C4-2B (cell line): ENCODE measurements around the gene TCAP.

Source experiments
- H3K27ac ChIP-seq: fragments of 450-650 bp; 2 replicates; pipeline ENCODE4 v1.5.1; 2017
- ZFX ChIP-seq: fragments of 450-650 bp; IDR thresholded peaks from 2 replicates; pipeline ENCODE4 v1.6.1; 2017
- TF ChIP-seq, protein P1 (sequence below): fragments of 450-650 bp; conservative IDR thresholded peaks from 2 replicates; pipeline ENCODE4 v1.5.1; 2017; ENCODE audit warnings: mild to moderate bottlenecking

TCAP gene

DNA sequence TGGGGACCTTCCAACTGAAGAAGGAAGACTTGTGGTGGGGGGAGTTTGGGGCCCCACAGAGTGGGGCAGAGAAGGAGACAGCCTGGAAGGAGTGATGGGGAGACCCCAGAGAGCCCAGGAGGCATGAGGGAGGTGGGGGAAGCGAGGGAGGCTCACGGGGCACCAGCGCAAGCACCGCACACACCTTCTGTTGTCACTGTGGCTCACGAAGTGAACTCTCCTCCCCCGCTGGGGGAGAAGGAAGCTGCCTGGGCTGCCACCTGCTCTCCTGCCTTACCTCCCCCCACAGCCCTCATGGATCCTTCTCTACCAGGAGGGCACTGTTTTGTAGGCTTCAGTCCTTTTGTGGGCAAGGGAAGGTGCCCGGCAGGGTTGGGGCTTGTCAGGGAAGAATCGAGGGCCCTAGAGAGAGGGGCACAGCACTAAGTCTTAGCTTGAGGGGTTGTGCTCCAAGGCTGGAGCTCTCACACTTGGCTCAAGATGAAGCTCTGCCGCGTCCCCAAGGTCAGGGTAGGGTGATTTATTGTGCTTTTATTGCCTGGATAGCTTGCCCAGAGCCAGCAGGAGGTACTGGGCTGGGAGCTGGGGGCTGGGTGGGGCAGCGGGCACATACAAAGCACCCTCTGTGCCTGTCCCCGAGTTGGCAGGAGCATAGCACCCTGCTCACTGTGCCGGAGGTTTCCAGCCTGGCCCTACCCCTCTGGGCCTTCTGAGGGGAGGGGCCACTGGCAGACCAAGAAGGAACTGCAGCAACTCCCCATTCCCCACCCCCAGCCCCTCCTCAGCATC lies 32.8 kb upstream of the TCAP start:
- TF ChIP-seq, protein P1, sequence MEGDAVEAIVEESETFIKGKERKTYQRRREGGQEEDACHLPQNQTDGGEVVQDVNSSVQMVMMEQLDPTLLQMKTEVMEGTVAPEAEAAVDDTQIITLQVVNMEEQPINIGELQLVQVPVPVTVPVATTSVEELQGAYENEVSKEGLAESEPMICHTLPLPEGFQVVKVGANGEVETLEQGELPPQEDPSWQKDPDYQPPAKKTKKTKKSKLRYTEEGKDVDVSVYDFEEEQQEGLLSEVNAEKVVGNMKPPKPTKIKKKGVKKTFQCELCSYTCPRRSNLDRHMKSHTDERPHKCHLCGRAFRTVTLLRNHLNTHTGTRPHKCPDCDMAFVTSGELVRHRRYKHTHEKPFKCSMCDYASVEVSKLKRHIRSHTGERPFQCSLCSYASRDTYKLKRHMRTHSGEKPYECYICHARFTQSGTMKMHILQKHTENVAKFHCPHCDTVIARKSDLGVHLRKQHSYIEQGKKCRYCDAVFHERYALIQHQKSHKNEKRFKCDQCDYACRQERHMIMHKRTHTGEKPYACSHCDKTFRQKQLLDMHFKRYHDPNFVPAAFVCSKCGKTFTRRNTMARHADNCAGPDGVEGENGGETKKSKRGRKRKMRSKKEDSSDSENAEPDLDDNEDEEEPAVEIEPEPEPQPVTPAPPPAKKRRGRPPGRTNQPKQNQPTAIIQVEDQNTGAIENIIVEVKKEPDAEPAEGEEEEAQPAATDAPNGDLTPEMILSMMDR = no peak
- TF ChIP-seq ZFX = no peak
- peak overlapping the region; percentile 85 for H3K27ac ChIP-seq

DNA sequence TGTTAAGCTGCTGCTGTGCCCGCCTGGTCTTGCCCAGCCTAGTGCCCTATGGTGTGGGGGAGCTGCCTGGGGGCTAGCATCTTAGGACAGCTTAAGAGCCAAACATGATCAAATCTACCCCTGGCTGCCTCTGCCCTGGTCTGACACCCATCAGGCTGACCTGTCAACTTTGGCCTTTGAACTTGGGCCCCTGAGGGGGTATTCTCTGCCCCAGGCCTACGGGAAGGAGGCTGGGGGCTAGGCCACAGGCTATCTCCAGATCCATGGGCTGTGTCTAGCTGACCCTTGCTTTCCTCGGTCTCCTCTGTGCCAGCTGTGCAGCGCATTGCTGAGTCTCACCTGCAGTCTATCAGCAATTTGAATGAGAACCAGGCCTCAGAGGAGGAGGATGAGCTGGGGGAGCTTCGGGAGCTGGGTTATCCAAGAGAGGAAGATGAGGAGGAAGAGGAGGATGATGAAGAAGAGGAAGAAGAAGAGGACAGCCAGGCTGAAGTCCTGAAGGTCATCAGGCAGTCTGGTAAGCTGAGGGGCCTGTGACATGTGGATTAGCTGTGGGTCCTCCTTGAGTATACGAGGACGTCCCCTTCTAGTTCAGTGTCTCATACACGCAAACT lies 31.5 kb upstream of the TCAP start:
- TF ChIP-seq, protein P1 = no peak
- no peak for TF ChIP-seq ZFX
- peak overlapping the region; percentile 85 for H3K27ac ChIP-seq

DNA sequence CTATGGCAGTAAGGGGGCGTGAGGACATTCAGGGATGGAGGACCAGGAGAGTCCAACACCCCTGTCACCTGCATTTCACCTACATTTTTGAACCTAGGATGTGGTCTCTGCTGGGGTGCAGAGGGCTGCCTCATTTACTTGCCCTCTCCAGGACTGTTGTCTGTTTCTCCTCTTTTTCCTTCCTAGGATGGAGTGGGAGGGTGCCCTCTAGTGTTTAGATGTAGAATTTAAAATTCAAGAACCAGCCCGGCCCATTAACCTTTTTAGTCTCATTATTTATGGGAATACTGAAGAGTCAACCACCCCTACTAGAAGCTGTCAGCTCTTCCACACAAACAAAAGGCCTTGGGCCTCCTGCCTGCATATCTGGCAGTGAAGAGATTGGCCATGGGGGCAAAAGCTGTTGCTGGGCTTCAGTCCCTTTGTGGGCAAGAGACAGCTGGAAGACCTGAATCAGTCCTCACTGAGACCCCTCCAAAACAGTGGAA lies 30.7 kb upstream of the TCAP start:
- TF ChIP-seq, protein P1 = peak; percentile 92
- TF ChIP-seq ZFX = no peak
- H3K27ac ChIP-seq = peak overlapping the region; percentile 85

DNA sequence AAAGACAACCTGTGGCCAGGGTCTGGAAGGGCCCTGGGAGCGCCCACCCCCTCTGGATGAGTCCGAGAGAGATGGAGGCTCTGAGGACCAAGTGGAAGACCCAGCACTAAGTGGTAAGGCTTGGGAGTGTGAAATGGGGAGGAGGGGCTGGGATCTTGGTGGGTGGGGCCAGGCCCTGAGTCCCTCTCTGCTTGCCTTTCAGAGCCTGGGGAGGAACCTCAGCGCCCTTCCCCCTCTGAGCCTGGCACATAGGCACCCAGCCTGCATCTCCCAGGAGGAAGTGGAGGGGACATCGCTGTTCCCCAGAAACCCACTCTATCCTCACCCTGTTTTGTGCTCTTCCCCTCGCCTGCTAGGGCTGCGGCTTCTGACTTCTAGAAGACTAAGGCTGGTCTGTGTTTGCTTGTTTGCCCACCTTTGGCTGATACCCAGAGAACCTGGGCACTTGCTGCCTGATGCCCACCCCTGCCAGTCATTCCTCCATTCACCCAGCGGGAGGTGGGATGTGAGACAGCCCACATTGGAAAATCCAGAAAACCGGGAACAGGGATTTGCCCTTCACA lies 29.5 kb upstream of the TCAP start:
- no peak overlapping the region; the same call in 1 of the 2 replicates for H3K27ac ChIP-seq
- TF ChIP-seq, protein P1 = no peak
- TF ChIP-seq ZFX = no peak

DNA sequence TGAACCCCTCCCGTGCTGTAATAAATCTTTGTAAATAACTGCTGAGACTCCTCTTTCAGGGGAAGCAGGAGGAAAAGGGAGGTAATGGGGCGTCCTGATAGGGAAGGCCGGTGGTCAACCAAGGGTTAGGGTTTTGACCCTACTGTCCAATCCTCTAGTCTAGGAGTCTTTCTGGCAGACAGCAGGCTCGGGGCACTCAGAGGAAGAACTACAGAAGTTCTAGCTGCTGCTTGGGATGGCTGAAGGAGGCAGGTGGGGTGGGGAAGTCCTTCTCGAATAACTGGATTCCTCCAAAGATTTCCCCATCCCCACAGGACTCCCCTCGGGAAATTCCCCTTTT lies 28.6 kb upstream of the TCAP start:
- TF ChIP-seq ZFX = no peak
- TF ChIP-seq, protein P1 = no peak
- peak overlapping the region; percentile 90 for H3K27ac ChIP-seq

DNA sequence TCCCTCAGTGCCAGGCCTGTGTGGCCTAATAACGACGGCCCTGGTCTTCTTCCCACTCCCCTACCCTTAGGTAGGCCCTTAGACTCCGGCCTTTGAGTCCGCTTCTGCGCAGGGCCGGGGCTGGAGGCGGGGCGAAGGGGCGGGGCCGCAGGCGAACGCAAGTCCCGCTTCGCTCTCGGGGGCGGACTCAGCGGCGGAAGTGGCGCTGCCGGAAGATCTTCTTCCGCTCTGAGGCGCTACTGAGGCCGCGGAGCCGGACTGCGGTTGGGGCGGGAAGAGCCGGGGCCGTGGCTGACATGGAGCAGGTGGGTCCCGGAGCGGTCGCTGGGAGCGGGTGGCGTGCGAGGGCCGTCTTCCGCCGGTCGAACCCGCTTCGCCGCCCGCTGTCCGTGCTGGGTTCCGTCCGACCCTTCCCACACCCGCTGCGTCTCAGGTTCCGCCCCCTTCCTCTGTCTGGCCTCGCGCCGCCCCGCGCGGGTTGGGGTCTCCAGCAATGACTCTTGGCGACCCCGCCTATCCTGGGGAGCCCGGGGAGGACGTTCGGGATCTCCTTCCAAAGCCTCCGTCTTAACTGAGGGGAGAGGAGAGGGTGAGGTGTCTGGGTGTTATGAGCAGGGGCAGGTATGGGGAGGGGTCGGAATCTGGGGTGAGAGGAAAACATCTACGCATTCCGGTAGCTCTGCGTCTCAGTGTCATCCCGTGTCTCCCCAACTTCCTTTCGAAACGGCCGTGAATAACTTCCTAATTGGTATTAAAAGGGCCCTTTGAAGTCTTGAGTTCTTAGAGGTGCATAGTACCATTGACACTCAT lies 28.0 kb upstream of the TCAP start, which contains the start of gene STARD3:
TSS of gene STARD3 (plus strand) at position 218 of the 810 bp plus-strand sequence. CDS start 16,388 bp downstream, outside the sequence.
- peak within 1 kb of the TSS; percentile 90 for H3K27ac ChIP-seq
- peak; percentile 56; the same call in 1 of the 2 replicates for TF ChIP-seq ZFX
- TF ChIP-seq, protein P1 = no peak
